Upper lobe of right lung (tissue), 1 donor: Measurements from ENCODE around the gene FBF1. TPM values are rescaled to one million over a fixed set of nuclear protein-coding genes. Genes with fewer than 3 reads are reported as not detected.
A peak's percentile ranks its signal among the peaks of the same experiment; 100 is the strongest.

Experiments used
- ATAC-seq: fragments of 200-7000 bp; cut with Tn5 transposase; one replicate; pipeline ENCODE4 v1.9.1; 2020; ENCODE audit warnings: mild to moderate bottlenecking, moderate library complexity
- DNase-seq: peaks from one replicate; pipeline ENCODE4 v3.0.0-alpha.2; 2020
- H3K27ac ChIP-seq: fragments of 200-600 bp; one replicate; pipeline ENCODE4 v1.8.0; 2022
- H3K27me3 ChIP-seq: fragments of 200-600 bp; one replicate; pipeline ENCODE4 v1.8.0; 2022; ENCODE audit warnings: mild to moderate bottlenecking
- H3K36me3 ChIP-seq: fragments of 200-600 bp; one replicate; pipeline ENCODE4 v1.8.0; 2022
- H3K4me1 ChIP-seq: fragments of 200-600 bp; one replicate; pipeline ENCODE4 v1.8.0; 2022
- H3K4me3 ChIP-seq: fragments of 200-600 bp; one replicate; pipeline ENCODE4 v1.8.0; 2022; ENCODE audit warnings: mild to moderate bottlenecking
- H3K9me3 ChIP-seq: fragments of 200-600 bp; one replicate; pipeline ENCODE4 v1.8.0; 2022
- CTCF ChIP-seq: fragments of 200-600 bp; IDR thresholded peaks from one replicate; pipeline ENCODE4 v1.8.0; 2022; ENCODE audit warnings: antibody characterized with exemption
- intact Hi-C: fragments of 100-400 bp; cut with DNase I; formaldehyde crosslinking; loops from one replicate; pipeline ENCODE4 v1.11.0; 2022
- total RNA-seq: library from RNA; stranded (reverse); fragmentation: NEBNext Ultra II Directional; extraction: Animal tissue kit (Norgen Biotek cat#: 25700); gene quantifications from one replicate; pipeline ENCODE4 v1.2.1, GENCODE V29; 2021
- donor health status: DM: no; HTN: yes; CAD: no; lungs with severe emphysema.

Gene FBF1
- total RNA-seq, 1 donor from 2014 or later: 11.3 TPM

GRCh38 chr17:75981019-75981615 lies 40.3 kb upstream of the FBF1 start:
- intact Hi-C loops: no loop called here
- H3K36me3 ChIP-seq: no peaks in the 10 kb centered on the region
- no peak for TF ChIP-seq CTCF
- no peak overlapping the region for H3K4me3 ChIP-seq
- DNase-seq (peak; percentile 17), ATAC-seq (no peak)
- H3K9me3 ChIP-seq: no peaks in the 10 kb centered on the region
- no peaks in the 10 kb centered on the region for H3K27me3 ChIP-seq
- peak overlapping the region; percentile 100 for H3K27ac ChIP-seq
- H3K4me1 ChIP-seq: peaks cover 65% of the 10 kb centered on the region

DNA sequence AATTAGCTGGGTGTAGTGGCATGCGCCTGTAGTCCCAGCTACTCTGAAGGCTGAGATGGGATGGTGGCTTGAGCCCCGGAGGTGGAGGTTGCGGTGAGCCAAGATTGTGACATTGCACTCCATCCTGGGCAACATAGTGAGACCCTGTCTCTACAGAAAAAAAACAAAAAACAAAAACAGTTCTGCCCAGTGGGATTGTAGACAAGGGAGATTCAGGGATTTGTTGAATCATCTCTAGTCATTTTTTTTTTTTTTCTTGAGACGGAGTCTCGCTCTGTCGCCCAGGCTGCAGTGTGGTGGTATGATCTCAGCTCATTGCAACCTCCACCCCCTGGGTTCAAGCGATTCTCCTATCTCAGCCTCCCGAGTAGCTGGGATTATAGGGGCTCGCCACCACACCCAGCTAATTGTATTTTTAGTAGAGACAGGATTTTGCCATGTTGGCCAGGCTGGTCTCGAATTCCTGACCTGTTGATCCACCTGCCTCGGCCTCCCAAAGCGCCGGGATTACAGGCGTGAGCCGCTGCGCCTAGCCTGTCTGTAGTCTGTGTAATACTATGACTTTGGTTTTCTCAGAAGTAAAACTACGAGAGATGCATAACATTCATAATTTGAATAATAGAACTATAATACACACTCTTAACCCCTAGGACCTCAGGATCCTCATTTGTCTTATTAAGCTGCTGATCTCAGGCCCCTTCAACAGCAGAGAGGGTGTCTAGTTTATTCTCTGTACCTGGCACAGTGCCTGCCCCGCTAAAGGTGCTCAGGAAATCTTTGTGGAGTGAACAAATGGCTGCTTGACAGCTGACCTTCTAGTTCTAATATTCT lies 39.6 kb upstream of the FBF1 start:
- DNase-seq: peak; percentile 36
- peak overlapping the region; percentile 93 for H3K4me3 ChIP-seq

GRCh38 chr17:75979705-75980187 lies 38.9 kb upstream of the FBF1 start:
- H3K27ac ChIP-seq: peak overlapping the region; percentile 100
- no peaks in the 10 kb centered on the region for H3K27me3 ChIP-seq
- no peaks in the 10 kb centered on the region for H3K9me3 ChIP-seq
- H3K4me1 ChIP-seq: peaks cover 75% of the 10 kb centered on the region
- H3K4me3 ChIP-seq: peak overlapping the region; percentile 93
- no peak for DNase-seq
- no peaks in the 10 kb centered on the region for H3K36me3 ChIP-seq
- ATAC-seq: peak; percentile 34
- intact Hi-C loops: no loop called here
- no peak for TF ChIP-seq CTCF

More for the DNA sequence above, 39.6 kb upstream of the FBF1 start:
- ATAC-seq: no peak
- Histone ChIP-seq H3K4me1 (peaks cover 73% of the 10 kb centered on the region), H3K36me3 (no peaks in the 10 kb centered on the region), H3K27me3 (no peaks in the 10 kb centered on the region), H3K9me3 (no peaks in the 10 kb centered on the region), H3K27ac (peak overlapping the region; percentile 100)
- intact Hi-C loops: no loop called here
- no peak for TF ChIP-seq CTCF

DNA sequence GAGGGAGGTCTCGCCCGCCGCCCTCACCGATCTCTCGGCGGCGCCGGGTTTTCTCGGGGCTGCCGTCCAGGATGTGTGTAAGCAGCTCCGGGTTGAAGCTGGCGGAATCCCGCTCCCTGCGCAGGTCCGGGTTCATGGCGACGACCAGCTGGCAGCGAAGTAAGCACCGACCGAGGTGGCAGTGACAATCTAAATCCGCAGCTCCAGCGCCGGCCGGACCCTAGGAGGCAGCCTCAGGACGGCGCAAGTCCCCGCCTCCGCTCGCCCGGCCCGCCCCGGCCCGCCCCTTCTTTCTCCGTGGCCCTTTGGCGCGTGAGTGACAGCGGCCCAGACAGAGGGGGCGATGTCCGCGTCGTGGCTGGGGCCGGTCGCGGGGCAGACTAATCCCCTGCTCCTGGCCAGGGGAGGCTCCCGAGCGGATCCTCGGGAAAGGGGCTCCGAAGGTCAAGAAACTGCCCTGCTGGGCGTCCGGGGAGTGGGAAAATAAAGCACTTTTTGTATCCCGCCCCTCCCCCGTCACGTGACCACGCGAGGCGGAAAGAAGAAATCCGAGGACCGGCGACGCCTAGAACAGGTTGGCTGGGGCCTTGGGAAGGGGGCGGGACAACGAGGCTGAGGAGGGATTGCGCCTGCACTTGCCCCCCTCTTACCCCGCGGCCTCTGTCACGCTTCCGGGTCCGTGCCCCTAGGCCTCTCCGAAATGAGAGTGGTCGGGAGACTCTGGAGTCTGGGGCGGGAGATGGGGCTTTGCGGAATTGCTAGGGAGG lies 38.3 kb upstream of the FBF1 start, which contains the start of the genes ACOX1 and TEN1:
TSS of gene ACOX1 (minus strand) at position 229 of the 767 bp plus-strand sequence. CDS start at position 136, 93 bp downstream.
TSS of gene TEN1 (plus strand) at position 303 of the 767 bp plus-strand sequence. CDS start 6,953 bp downstream, outside the sequence.
- Histone ChIP-seq H3K4me3 (peak within 1 kb of the TSS; percentile 93), H3K27me3 (no peaks in the 10 kb centered on the region), H3K4me1 (peaks cover 71% of the 10 kb centered on the region), H3K36me3 (no peaks in the 10 kb centered on the region), H3K9me3 (no peaks in the 10 kb centered on the region), H3K27ac (peak within 1 kb of the TSS; percentile 100)
- DNase-seq (peak; percentile 99), ATAC-seq (peak; percentile 96)
- intact Hi-C loops: no loop called here
- peak; percentile 42 for TF ChIP-seq CTCF

- H3K27ac ChIP-seq: peak overlapping the region; percentile 8
- ATAC-seq (no peak), DNase-seq (no peak)
- H3K4me3 ChIP-seq: peak overlapping the region; percentile 6
- no peaks in the 10 kb centered on the region for H3K27me3 ChIP-seq
- intact Hi-C loops: no loop called here
- H3K4me1 ChIP-seq: peaks cover 45% of the 10 kb centered on the region
- H3K9me3 ChIP-seq: no peaks in the 10 kb centered on the region
- TF ChIP-seq CTCF: no peak
- peaks cover 20% of the 10 kb centered on the region for H3K36me3 ChIP-seq
Observed at GRCh38 chr17:75976175-75976848, 35.5 kb upstream of the FBF1 start.
